Sigmoid colon (tissue), 7 donors: ENCODE measurements around the gene CTNNA1. TPM values are rescaled to one million over a fixed set of nuclear protein-coding genes. Genes with fewer than 3 reads are reported as not detected.
"Not testable (repeated sequence)": the region's sequence is repeated elsewhere in the genome, so short reads cannot be mapped to it uniquely, and the experiment has no call there.

ENCODE experiments used
- DNase-seq: peaks from one replicate; pipeline ENCODE4 v3.0.0-alpha.2; 2019
- H3K27ac ChIP-seq, 4 donors: fragments of 200-600 bp; sonication (generic); one replicate each; pipeline ENCODE4 v1.5.1; 2016 to 2019; ENCODE audit warnings: mild to moderate bottlenecking in 1 of 4
- H3K27me3 ChIP-seq, 3 donors: fragments of 200-600 bp; sonication (generic); one replicate each; pipeline ENCODE4 v1.5.1; 2019; ENCODE audit warnings: mild to moderate bottlenecking in 1 of 3
- H3K36me3 ChIP-seq, 4 donors: fragments of 200-600 bp; sonication (generic); one replicate each; pipeline ENCODE4 v1.5.1; 2016 to 2019
- H3K4me1 ChIP-seq, 4 donors: fragments of 200-600 bp; sonication (generic); one replicate each; pipeline ENCODE4 v1.5.1; 2017 to 2019
- H3K4me3 ChIP-seq, 4 donors: fragments of 200-600 bp; sonication (generic); one replicate each; pipeline ENCODE4 v1.5.1; 2017 to 2019; ENCODE audit warnings: mild to moderate bottlenecking in 2 of 4, moderate library complexity in 1 of 4
- H3K9me3 ChIP-seq, 4 donors: fragments of 200-600 bp in 3 of 4; sonication (generic) in 3 of 4; one replicate each; pipeline versions ENCODE4 v1.5.1 to v1.6.1; 2013 to 2019
- EP300 ChIP-seq, 4 donors: sonication (generic); formaldehyde crosslinking; IDR thresholded peaks; one replicate each; pipeline ENCODE4 v1.6.1; 2017; ENCODE audit warnings: antibody characterized with exemption in 4 of 4
- POLR2A ChIP-seq, 2 donors: fragments of 450-650 bp; IDR thresholded peaks; one replicate each; pipeline ENCODE4 v1.6.1; 2016; ENCODE audit warnings: antibody characterized with exemption in 2 of 2, mild to moderate bottlenecking in 2 of 2, moderate library complexity in 2 of 2
- POLR2AphosphoS5 ChIP-seq, 4 donors: sonication (generic); formaldehyde crosslinking; IDR thresholded peaks; one replicate each; pipeline ENCODE4 v1.6.1; 2017; ENCODE audit warnings: antibody characterized with exemption in 4 of 4
- WGBS, 2 donors: extraction: QIAGEN DNeasy Blood & Tissue Kit; methylation state at CpG; one replicate each; pipeline ENCODE4 v1.1.7; 2013; 5-methylcytosine and 5-hydroxymethylcytosine counted together
- intact Hi-C: fragments of 100-400 bp; cut with DNase I; formaldehyde crosslinking; loops from one replicate; pipeline ENCODE4 v1.15.1; 2023
- polyA plus RNA-seq, 3 donors: library from polyadenylated mRNA; stranded (reverse); fragments of 200-250 nt; gene quantifications; one replicate each; pipeline ENCODE4 v1.2.3, GENCODE V29; 2013
- total RNA-seq, 4 donors: library from RNA; depleted of rRNA; stranded (reverse); fragments of >200 nt; gene quantifications; one replicate each; pipeline ENCODE4 v1.1.0, GENCODE V29; 2016
- TF ChIP-seq, protein P1 (sequence below), 4 experiments: fragments of 450-650 bp in 3 of 4; fragments of 200-600 bp in 1 of 4; IDR thresholded peaks; one replicate each; pipeline ENCODE4 v1.5.1; 2016 to 2019; ENCODE audit warnings: antibody characterized with exemption in 4 of 4, mild to moderate bottlenecking in 3 of 4, moderate library complexity in 2 of 4
- donor health status: healthy with polysubstance abuse.
- donor health status: Bipolar disorder and iron deficiency.
- donor health status: healthy.

Gene CTNNA1
- total and polyA plus RNA-seq, 7 donors: 163 to 256 (median 188) TPM

DNA sequence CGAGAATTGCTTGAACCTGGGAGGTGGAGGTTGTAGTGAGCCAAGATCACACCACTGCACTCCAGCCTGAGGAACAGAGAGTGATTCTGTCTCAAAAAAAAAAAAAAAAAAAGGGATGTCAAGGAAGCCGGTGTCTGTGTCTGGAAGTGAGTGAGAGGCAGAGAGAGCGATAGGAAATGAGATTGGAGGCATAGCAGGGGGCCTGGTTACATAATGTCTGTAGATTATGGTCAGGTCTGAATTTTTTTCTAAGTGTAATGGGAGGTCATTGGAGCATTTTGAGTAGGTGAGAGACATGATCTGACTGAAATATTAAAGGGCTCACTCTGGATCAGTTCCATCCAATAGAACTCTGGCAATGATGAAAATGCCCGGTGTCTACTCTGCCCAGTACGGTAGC lies 40.4 kb upstream of the CTNNA1 start:
- TF ChIP-seq POLR2AphosphoS5 (IDR thresholded peaks at IDR 0.05): no peak
- no peak for TF ChIP-seq EP300 (IDR thresholded peaks at IDR 0.05)
- TF ChIP-seq POLR2A (IDR thresholded peaks at IDR 0.05): no peak
- DNase-seq: no peak
- 77 to 94% methylated on average over 5 of the region's 5 CpGs for WGBS, 2 donors

DNA sequence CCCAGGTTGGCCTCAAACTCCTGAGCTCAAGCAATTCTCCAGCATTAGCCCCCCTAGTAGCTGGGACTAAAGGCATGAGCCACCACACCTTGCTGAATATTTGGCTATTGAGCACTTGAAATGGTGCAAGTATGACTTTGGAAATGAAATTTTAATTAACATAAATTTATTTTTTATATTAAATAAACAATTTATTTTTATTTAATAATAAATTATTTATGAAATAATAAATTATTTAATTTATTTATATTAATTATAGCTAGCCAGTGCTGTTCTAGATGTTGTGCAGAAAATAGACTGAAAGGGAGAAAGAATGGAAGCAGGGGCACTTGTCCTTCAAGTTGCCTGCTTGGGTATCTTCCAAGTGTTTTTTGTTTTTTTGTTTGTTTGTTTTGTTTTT lies 40.0 kb upstream of the CTNNA1 start:
- Histone ChIP-seq H3K4me3 (no peak overlapping the region), H3K9me3 (no peaks in the 10 kb centered on the region), H3K36me3 (no peaks in the 10 kb centered on the region), H3K27me3 (no peaks in the 10 kb centered on the region), H3K4me1 (peaks cover 0 to 11% (median 5%) of the 10 kb centered on the region in 4 donors), H3K27ac (no peak overlapping the region)
- TF ChIP-seq EP300 (IDR thresholded peaks at IDR 0.05) (no peak), POLR2AphosphoS5 (IDR thresholded peaks at IDR 0.05) (no peak), POLR2A (IDR thresholded peaks at IDR 0.05) (no peak)
- TF ChIP-seq, protein P1, sequence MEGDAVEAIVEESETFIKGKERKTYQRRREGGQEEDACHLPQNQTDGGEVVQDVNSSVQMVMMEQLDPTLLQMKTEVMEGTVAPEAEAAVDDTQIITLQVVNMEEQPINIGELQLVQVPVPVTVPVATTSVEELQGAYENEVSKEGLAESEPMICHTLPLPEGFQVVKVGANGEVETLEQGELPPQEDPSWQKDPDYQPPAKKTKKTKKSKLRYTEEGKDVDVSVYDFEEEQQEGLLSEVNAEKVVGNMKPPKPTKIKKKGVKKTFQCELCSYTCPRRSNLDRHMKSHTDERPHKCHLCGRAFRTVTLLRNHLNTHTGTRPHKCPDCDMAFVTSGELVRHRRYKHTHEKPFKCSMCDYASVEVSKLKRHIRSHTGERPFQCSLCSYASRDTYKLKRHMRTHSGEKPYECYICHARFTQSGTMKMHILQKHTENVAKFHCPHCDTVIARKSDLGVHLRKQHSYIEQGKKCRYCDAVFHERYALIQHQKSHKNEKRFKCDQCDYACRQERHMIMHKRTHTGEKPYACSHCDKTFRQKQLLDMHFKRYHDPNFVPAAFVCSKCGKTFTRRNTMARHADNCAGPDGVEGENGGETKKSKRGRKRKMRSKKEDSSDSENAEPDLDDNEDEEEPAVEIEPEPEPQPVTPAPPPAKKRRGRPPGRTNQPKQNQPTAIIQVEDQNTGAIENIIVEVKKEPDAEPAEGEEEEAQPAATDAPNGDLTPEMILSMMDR (IDR thresholded peaks at IDR 0.05): no peak
- intact Hi-C loops: no loop called here
- DNase-seq: no peak

More for the DNA sequence above, 40.4 kb upstream of the CTNNA1 start:
- Histone ChIP-seq H3K4me1 (peaks cover 0 to 11% (median 5%) of the 10 kb centered on the region in 4 donors), H3K9me3 (no peaks in the 10 kb centered on the region), H3K27me3 (no peaks in the 10 kb centered on the region), H3K4me3 (no peak overlapping the region), H3K27ac (no peak overlapping the region), H3K36me3 (no peaks in the 10 kb centered on the region)
- intact Hi-C loops: no loop called here

DNA sequence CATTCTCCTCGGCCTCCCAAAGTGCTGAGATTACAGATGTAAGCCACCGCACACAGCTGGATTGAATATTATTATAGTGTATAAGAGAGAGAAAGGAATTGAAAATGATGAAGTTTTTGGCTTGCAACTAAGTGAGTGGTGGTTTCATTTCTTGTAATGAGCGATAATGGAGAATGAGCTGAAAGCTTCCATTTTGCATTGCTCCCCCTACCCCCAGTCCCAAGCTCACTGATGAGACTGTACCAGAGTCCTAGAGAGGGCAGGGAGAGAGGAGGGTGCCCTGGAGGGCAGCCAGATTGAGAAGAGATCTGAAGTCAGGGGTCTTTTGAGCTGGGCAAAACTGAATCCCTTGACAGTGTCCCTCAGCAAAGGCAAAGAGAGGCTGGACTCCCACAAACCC lies 38.5 kb upstream of the CTNNA1 start:
- Histone ChIP-seq H3K9me3 (no peaks in the 10 kb centered on the region), H3K27ac (no peak overlapping the region), H3K4me1 (peaks cover 0 to 11% (median 5%) of the 10 kb centered on the region in 4 donors), H3K36me3 (no peaks in the 10 kb centered on the region), H3K4me3 (no peak overlapping the region), H3K27me3 (no peaks in the 10 kb centered on the region)
- DNase-seq: no peak
- TF ChIP-seq EP300 (IDR thresholded peaks at IDR 0.05) (no peak), POLR2AphosphoS5 (IDR thresholded peaks at IDR 0.05) (no peak), POLR2A (IDR thresholded peaks at IDR 0.05) (no peak)
- TF ChIP-seq, protein P1 (IDR thresholded peaks at IDR 0.05): no peak
- intact Hi-C loops: no loop called here
- 75 to 85% methylated on average over 3 of the region's 3 CpGs for WGBS, 2 donors

DNA sequence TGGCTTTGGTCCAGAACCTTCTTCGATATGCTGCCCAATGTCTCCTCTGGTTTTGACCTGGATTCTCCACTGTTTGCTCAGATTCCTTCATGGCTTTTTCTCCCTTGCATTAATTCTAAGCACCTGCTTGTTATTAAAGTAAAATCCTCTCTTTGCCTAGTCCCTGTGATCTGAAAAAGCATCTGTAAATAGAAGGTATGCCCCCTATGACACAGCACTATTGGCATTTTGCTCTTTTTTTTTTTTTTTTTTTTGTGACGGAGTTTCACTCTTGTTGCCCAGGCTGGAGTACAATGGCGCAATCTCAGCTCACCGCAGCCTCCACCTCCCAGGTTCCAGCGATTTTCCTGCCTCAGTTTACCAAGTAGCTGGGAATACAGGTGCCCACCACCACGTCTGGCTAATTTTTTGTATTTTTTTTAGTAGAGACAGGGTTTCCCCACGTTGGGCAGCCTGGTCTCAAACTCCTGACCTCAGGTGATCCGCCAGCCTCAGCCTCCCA lies 37.2 kb upstream of the CTNNA1 start:
- peaks cover 0 to 11% (median 5%) of the 10 kb centered on the region in 4 donors for H3K4me1 ChIP-seq
- H3K36me3 ChIP-seq, H3K27me3 ChIP-seq: not testable (repeated sequence)

DNA sequence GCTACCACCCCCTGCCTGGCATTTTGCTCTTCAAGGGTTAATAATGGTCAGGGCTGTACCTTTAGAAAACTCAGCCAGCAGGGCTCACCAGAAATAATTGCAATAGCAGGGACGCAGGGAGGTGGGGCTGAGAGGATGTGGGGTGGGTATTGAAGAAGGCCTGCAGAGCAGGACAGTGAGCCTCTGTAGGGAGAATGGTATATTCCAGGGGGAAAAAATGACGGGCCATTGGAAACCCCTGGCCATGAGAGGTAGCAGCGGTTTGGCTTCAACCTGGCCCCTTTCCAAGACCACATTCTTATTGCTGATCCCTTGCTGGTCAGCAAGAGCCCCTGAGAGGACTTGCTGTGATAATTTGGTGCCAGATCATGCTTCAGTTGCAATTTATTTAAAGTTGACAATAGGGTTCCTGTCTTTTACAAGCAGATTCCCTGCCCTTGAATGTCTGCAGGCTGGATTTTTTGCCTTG lies 36.7 kb upstream of the CTNNA1 start:
- 25 to 52% methylated on average over 3 of the region's 3 CpGs for WGBS, 2 donors

More for the DNA sequence above, 37.2 kb upstream of the CTNNA1 start:
- H3K27ac ChIP-seq, intact Hi-C loops, DNase-seq, H3K4me3 ChIP-seq, H3K9me3 ChIP-seq: not testable (repeated sequence)
- 78 to 85% methylated on average over 8 of the region's 8 CpGs for WGBS, 2 donors

More for the DNA sequence above, 36.7 kb upstream of the CTNNA1 start:
- TF ChIP-seq, protein P1 (IDR thresholded peaks at IDR 0.05): no peak
- TF ChIP-seq POLR2A (IDR thresholded peaks at IDR 0.05) (no peak), POLR2AphosphoS5 (IDR thresholded peaks at IDR 0.05) (no peak), EP300 (IDR thresholded peaks at IDR 0.05) (no peak)
- Histone ChIP-seq H3K27me3 (no peaks in the 10 kb centered on the region), H3K4me1 (peaks cover 0 to 11% (median 5%) of the 10 kb centered on the region in 4 donors), H3K4me3 (no peak overlapping the region), H3K27ac (no peak overlapping the region), H3K36me3 (no peaks in the 10 kb centered on the region), H3K9me3 (no peaks in the 10 kb centered on the region)
- intact Hi-C loops: no loop called here
- DNase-seq: no peak
